ENCODE data around the gene NEK5. TPM values are rescaled to one million over a fixed set of nuclear protein-coding genes. Genes with fewer than 3 reads are reported as not detected.
"Not testable (repeated sequence)": the region's sequence is repeated elsewhere in the genome, so short reads cannot be mapped to it uniquely, and the experiment has no call there.

Gene NEK5
- total RNA-seq = 0.69 TPM

- DNase-seq = peak; percentile 26
These were observed at the start of gene NEK5 for GRCh38 chr13:52128714-52129700. NEK5 (minus strand) TSS chr13:52129073; CDS start chr13:52127482, 1,591 bp downstream.

DNA sequence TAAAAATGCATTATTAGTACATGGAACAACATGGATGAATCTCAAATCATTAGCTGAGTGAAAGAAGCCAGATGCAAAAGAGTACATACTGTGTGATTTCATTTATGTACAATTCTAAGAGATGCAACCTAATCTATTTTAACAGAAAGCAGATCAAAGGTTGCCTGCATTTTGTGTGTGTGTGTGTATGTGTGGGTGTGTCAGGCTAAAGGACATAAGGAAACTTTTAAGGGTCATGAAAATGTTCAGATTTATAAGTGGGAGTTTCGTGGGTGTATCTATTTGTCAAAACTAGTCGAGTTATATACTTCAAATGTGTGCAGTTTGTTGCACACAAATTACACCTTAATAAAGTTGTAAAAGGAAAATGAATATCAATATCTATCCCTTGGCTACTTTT is 48.4 kb upstream of the NEK5 start:
- no peak for DNase-seq

DNA sequence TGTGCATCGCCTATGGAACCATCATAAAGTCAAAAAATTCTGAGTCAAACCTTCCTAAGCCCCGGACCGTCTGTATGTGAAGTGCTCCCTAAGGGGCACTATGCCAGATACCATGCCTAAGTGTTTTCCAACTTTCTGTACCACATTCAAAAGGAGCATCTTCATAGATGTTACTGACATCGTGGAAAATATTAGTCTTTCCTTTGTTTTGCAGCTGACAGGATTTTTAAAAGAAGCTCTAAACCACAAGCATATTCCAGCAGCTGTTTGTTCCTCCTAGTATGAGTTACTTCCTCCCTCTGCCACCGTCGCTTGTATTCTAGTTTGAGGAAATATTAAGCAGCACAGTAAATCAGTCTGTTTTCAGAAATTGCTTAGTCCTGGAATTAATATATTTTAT is 45.1 kb upstream of the NEK5 start:
- DNase-seq = not testable (repeated sequence)

GRCh38 chr13:52173373-52173772 is 44.5 kb upstream of the NEK5 start:
- DNase-seq = no peak

- DNase-seq = not testable (repeated sequence)
These were observed 42.8 kb upstream of the NEK5 start for GRCh38 chr13:52171686-52172085.

DNA sequence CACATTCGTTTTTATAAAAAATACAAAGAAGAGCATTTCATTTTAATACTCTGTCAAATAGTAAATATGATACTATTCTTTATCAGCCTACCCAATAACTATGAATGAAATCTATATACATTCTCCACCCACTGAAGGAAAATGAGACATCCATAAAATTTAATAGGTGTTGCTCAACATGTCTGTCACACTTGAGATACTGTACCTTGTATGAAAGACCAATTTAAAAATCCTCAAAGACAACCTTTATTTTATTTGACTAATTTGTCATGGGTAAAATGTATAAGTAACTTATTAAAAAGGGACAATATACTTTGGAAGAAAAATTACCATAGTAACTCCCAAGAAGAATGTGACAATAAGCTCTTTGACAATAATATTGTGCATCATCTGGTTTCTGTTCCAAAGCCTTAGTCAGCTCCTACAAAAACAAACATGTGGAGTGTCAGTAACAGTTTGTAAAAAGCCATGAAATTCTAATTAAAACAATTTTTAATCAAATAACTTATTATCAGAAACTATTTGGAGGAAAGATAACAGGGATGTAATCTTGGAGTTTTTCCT is 42.0 kb upstream of the NEK5 start:
- DNase-seq = not testable (repeated sequence)

GRCh38 chr13:52169839-52170238 is 41.0 kb upstream of the NEK5 start:
- no peak for DNase-seq

DNA sequence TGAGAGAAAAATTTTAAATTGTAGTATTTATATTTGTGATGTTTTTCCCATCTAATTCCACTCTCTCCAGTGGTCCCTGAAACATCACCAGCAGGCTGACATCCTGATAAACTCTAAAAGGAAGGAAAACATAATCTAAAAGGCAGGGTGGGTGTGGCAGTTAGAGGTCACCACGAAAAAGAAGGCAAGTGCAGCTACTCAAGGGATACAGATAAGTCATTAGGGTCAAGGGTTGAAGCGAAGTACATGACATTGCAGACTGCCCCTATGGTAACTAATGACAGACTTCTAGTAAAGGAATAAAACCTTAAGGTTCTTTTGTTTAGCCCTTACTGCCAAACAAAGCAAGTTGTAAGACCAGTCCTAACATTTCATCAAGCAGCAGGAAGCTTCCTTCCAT is 36.5 kb upstream of the NEK5 start:
- DNase-seq = no peak

GRCh38 chr13:52164989-52165388 is 36.1 kb upstream of the NEK5 start:
- DNase-seq = no peak

DNA sequence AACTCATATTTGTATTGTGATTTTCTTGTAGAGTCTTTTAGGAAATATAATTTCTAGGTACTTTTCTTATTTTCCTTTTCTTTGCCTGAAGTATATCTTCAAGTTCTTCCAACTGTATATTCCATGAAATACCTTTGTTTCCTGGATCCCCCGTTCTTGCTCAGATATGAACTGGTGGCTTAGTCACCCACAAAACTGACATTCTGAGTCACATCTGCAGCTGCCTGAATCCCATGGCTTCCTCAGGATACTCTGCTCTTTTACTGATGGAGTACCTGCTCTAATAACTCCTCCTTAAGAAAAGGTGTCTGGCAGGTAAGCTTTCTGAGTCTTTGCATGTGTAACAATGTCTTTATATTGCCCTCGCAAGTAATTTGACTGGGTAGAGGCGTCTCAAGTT is 35.0 kb upstream of the NEK5 start:
- not testable (repeated sequence) for DNase-seq

DNA sequence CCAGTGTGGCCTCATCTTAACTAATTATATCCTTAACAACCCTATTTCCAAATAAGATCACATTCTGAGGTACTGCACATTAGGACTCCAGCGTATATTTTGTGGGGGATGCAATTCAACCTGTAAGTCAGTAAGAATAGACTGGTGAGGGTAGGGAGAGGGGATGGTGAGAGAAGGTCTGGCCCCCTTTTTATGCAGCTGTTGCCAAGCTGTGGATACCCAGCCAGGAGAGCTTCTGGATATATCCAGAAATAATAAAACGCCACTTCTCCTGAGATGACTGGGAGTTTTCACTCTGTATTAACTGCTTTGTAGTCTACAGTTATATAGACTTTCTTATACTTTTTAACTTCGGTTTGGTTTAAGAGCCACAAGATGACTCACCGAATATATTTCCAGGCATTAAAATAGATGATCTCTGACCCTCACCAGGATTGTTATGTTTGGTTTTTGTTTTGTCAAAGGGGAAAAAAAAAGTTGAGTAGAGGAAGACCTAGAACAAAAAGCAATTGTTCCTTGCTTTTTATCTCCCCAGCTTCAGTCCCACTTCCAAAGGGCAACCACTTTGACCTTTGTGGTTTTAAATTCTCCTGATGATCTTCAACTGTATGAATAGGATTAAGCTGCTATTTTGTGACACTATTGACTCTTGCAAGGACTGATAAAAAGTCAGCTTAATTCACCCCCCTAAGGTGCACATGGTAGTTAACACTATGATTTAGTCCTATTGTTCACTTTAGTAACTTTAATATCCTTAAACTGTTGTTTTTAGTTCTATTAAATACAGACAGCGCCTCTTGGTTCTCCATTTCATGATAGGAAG is 33.6 kb upstream of the NEK5 start:
- DNase-seq = no peak

DNA sequence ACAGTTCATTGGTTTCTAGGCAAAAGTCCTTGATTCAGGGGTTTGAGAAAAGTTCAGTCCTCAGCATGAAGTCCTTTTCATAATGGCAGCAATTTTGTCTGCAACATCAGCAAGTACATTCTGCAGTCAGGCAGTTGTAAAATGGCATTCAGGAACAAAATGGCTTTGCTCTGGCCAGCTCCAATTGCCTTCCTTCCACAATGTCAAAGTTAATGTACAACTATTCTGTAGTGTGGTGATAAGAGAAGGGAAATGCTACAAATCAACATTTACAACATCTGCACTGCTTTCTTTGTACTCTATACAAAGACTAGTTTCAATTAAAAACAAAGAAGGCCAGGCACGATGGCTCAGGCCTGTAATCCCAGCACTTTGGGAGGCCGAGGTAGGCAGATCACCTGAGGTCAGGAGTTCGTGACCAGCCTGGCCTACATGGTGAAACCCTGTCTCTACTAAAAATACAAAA is 32.3 kb upstream of the NEK5 start:
- DNase-seq = no peak

DNA sequence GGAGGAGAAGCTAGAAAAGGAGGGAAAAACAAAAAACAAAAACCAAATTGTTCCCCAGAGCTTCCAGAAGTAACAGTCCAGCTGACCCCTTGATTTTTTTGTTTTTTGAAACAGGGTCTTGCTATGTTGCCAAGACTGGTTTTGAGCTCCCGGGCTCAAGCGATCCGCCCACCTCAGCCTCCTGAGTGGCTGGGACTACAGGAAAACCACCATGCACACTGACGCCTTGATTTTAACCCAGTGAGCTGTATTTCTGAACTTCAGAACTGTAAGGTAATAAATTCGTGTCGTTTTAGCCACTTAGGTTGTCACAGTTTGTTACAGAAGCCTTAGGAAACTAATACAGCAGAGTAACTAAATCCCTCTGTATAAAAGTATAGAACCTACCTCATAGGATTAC is 31.6 kb upstream of the NEK5 start:
- no peak for DNase-seq

DNA sequence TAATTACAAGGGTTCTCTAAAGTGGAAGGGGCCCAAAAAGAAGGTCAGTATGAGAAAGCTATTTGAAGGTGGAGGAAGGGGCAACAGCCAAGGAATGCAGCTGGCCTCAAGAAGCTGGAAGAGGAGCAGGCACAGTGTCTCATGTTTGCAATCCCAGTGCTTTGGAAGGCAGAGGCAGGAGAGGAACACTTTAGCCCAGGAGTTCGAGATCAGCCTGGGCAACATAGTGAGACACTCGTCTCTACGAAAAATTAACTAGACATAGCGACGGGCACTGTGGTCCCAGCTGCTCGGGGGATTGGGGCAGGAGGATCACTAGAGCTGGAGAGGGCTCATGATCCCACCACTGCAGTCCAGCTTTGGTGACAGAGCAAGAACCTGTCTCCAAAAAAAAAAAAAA is 31.2 kb upstream of the NEK5 start:
- no peak for DNase-seq

DNA sequence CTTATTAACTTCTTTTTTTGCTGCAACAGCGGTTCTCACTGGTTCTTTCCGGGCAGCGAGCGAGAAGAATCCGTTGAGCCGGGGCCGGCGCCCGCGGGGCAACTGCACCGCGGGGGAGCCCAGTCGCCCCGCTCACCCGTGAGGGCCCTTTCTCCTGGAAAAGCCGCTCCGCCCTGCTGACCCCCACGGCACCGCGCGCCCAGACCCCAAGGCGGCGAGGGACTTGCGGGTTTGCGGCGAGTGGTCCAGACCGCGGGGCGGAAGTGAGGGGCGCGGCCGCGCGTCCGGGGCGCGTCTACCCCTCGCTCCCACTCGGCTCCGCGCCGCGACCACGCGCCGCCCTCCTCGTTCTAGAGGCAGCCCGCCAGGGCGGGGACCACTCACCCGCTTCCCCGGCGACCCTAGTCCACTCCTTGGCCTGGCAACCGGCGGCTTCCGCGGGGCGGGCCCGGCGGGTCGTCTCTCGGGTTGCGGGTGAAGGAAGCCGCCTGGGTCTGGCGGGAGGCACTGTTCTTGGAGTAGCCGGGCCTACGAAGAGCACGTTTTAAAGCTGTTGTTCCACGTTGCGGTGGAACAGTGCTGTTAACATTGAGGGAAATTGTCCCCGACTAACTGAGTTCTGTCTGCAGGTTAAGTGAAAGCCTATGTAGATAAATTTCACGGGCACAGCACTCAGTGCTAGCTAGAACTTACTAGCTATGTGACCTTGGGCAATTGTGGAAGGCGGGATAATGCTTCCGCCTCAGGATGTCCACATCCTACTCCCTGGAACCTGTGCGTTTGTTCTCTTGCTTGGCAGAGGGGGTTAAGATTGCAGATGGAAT is 30.5 kb upstream of the NEK5 start, which contains the start of gene NEK3:
NEK3 (minus strand) TSS at position 439 of the 824 bp plus-strand sequence. CDS start 3,406 bp downstream, outside the sequence.
- DNase-seq = peak; percentile 47

- no peak for DNase-seq
These were observed 29.8 kb upstream of the NEK5 start for GRCh38 chr13:52158629-52159158.

DNA sequence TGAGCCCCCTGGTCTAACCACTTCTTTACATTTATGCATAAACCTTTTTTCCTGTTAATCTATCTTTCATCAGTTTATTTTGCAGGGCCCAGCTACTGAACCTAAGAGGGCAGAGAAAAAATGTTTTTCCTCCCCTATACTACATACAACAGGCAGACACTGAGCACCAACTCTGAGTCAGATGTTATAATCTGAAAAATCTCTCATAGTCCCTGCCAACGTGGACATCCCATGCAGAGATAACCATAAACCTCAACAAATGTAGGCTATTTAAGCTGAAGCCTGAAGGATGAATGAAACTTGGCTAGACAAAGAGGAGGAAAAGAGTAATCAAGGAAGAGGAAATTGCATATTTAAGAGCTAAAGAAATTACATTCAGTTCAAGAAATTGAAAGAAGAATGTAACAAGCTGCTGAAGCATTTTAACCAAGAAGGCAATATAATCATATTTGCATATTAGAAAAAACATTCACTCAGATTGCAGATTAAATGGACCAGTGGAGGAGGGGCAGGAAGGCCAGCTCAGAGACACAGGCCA is 27.9 kb upstream of the NEK5 start:
- no peak for DNase-seq

- no peak for DNase-seq
These were observed 26.3 kb upstream of the NEK5 start for GRCh38 chr13:52155177-52155576.

DNA sequence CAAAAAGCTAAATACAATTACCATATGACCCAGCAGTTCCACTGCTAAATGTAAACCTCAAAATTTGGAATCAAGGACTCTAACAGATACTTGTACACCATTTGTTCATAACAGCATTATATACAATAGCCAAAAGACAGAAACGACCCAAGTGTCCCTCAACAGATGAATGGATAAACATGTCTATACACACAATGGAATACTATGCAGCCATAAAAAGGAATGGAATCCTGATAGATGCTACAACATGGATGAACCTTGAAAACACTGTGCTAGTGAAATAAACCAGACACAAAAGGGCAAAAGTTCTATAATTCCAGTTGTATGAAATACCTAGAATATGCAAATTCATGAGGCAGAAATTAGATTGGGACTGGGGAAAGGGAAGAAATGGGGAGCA is 18.4 kb upstream of the NEK5 start:
- DNase-seq = no peak

DNA sequence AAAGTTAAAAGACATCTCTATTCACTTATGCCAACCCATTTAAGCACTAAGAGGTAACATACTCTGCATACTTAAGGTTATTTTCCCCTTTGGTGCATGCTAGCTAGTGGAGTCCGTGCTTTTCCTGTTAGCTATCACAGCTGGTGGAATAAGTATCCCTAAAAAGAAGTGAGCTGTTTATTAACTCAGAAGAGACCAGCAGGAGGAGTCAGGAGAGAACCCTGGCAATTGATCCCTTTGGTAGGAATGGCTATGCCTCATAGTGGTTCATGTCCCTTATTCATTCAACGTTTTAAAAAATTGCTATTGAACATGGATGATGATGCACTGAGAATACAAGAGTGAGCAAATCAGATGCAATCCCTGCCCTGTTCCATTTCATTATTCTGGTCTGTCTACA is 12.4 kb upstream of the NEK5 start:
- no peak for DNase-seq

DNA sequence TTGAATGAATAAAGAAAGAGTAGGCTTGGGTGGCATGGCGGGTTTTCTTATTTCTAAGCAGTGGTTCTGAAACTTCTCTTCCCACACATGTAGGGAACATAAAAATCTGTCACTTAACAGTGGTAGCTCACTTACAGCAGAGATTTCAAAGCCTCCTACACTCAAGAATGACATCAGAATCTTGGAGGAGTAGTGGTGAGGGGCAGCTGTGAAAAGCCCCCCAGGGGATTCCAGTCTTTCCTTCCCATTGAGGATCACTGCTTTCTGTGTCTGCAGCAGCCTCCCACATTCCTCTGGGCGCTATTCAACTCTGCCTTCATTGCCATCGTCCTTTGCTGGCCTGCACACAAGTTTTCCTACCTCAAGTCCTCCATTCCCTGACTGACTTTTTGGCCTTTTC is 8.6 kb upstream of the NEK5 start:
- DNase-seq = no peak
